Activated T-cell treated with anti-CD3 and anti-CD28 coated beads for 1 hour (primary cell): ENCODE data around the gene DNAJC13.

Experiments
- DNase-seq: peaks from one replicate; pipeline ENCODE4 v3.0.0-alpha.2; 2020; ENCODE audit warnings: low read depth

The DNAJC13 gene

DNA sequence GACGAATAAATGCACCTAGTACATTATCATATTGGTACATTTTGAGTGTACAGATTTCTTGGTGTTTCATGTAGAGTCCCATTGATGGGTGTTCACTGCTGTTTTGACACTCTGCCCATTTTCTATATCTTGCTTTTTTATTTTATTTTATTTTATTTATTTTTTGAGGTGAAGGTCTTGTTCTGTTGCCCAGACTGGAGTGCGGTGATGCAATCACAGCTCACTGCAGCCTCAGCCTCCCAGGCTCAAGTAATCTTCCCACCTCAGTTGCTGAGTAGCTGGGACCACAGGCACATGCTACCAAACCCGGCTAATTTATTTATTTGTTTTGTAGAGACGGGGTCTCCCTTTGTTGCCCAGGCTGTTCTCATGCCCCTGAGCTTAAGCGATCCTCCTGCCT is 44.2 kb downstream of the DNAJC13 start:
- DNase-seq: no peak

DNA sequence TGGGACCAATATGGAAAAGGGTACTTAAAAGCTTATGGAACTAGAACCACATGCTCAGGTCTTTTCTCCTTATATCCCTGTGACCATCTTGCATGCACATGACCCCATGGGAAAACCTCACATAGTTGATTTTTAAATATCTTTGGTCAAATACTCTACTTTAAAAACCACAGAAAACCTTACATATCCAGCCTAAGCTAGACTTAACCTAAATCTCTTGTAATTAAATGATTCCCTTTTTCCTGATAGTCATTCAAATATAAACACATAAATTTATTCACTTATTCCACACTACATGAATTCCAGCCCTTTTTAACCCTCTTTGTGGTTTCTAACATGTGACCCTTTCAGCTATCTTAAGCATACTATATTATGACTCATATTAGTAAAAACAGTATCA is 46.8 kb downstream of the DNAJC13 start:
- DNase-seq: no peak

- no peak for DNase-seq
These were observed 52.0 kb downstream of the DNAJC13 start for GRCh38 chr3:132469326-132469725.

GRCh38 chr3:132486099-132486498 is 68.8 kb downstream of the DNAJC13 start:
- DNase-seq: no peak

GRCh38 chr3:132488151-132488550 is 70.8 kb downstream of the DNAJC13 start:
- DNase-seq: no peak

- DNase-seq: no peak
These were observed 81.8 kb downstream of the DNAJC13 start for GRCh38 chr3:132499071-132499470.

- no peak for DNase-seq
These were observed 86.3 kb downstream of the DNAJC13 start for GRCh38 chr3:132503559-132503958.

DNA sequence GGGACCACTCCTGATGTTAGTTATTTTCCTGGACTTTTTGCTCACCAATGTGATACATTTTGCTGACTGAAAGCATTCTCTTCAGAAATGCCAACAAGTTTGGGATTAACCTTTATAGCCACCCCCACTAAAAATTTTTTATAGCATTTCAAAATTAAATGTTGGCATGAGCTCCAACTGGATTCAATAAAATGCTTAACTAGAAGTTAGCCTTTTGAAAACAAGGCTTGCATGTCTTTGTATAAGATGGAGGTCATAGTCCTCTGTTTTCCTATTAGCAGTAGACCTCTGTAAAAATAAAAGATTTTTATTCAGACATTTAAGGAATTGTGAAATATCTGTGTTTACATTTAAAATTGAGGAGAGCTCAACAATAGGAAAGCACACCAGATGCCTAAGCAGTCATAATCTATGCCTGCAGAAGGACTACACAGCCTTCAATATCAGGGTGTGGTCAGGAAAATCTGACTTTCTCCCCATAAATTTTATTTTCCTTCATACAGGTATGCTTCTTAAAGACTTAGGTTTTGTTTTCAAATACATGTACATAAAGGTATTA is 87.2 kb downstream of the DNAJC13 start:
- DNase-seq: no peak

- DNase-seq: no peak
These were observed 90.4 kb downstream of the DNAJC13 start for GRCh38 chr3:132507657-132508056.

DNA sequence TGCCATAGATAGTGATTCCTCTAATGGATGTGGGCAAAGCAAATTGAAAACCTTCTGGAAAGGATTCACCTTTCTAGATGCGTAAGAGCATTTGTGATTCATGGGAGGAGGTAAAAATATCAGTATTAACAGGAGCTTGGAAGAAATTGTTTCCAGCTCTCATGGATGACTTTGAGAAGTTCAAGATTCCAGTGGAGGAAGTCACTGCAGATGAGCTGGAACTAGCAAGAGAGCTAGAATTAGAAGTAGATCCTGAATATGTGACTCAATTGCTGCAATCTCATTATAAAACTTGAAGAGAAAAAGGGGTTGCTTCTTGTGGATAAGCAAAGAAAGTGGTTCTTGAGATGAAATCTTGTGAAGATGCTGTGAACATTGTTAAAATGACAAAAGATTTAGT is 91.8 kb downstream of the DNAJC13 start:
- no peak for DNase-seq

DNA sequence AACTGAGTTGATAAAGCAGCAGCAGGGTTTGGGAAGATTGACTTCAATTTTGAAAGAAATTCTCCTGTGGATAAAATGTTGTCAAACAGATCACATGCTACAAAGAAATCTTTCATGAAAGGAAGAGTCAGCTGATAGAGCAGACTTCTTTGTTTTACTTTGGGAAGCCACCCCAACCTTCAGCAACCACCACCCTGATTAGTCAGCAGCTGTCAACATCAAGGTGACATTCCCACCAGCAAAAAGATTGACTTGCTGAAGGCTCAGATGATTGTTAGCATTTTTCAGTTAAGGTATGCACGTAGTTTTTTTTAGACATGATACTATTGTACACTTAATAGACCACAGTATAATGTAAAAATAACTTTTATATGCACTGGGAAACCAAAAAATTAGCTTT is 92.2 kb downstream of the DNAJC13 start:
- DNase-seq: no peak

DNA sequence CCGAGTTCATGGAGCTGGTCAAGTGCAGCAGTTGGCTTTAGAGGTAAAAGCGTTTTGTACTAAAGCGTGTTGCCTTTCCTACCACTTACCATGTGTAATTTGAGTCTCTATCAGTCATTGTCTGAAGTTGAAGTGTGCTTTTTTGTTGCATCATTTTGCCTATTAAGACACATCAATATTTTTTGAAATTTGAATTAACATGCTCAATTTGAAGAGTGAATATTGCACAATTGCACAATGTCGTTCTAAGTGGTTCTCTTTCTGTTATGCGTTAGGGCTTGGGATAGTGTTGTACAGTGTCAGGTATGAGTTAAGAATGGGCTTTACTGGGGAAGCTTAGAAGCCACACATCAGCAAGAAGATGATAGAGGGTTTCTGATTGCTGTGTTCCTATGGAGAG is 95.8 kb downstream of the DNAJC13 start:
- DNase-seq: no peak

DNA sequence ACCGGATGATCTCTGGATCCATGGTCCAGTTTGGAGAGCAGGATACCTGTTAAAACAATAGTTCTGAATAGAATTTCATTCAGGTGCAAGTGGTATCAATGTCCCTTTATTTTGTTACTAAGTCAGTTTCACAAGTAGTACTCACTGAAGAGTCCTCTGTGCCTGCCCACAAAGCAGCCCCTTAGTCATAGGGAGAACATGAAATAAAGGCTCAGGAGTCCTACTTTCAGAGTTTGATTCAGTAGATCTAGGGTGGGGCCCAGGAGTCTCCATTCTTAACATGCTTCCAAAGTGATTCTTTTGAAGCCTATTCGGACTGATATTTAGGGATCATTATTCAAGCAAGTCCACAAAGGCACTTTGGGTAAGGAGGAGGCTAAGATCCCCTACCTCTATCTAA is 100.0 kb downstream of the DNAJC13 start:
- DNase-seq: no peak

DNA sequence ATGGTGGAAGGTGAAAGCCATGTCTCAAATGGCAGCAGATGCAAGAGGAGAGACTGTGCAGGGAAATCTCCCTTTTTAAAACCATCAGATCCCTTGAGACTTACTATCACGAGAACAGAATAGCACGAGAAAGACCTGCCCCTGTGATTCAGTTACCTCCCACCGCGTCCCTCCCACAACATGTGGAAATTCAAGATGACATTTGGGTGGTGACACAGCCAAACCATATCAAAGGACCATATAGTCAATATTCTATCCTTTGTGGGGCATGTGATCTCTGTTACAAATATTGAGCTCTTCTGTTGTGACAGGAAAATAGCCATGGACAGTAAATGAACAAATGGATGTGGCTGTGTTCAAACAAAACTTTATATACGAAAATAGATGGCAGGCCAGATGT is 102.6 kb downstream of the DNAJC13 start:
- DNase-seq: no peak

GRCh38 chr3:132521901-132522300 is 104.6 kb downstream of the DNAJC13 start:
- DNase-seq: no peak

DNA sequence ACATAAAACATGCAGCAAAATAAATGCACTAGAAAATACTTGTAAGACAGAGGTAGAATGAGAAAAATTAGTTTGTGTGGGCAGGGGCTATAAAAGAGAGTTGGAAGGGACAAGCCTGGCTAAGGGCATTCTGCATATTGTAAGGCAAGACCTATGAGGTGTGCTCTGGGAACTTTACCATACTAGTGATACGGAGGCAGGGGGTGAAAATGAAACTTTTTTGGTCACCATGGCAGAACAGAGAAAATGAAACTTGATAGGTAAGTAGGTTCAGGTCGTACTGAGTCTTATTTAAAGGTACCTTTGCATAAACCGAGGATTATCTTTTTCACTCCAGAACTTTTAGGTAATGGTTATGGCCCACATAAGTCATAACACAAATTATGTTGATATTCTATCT is 105.1 kb downstream of the DNAJC13 start:
- no peak for DNase-seq

GRCh38 chr3:132530624-132531023 is 113.3 kb downstream of the DNAJC13 start:
- DNase-seq: no peak

- peak; percentile 20 for DNase-seq
These were observed 118.5 kb downstream of the DNAJC13 start for GRCh38 chr3:132535575-132536441.

DNA sequence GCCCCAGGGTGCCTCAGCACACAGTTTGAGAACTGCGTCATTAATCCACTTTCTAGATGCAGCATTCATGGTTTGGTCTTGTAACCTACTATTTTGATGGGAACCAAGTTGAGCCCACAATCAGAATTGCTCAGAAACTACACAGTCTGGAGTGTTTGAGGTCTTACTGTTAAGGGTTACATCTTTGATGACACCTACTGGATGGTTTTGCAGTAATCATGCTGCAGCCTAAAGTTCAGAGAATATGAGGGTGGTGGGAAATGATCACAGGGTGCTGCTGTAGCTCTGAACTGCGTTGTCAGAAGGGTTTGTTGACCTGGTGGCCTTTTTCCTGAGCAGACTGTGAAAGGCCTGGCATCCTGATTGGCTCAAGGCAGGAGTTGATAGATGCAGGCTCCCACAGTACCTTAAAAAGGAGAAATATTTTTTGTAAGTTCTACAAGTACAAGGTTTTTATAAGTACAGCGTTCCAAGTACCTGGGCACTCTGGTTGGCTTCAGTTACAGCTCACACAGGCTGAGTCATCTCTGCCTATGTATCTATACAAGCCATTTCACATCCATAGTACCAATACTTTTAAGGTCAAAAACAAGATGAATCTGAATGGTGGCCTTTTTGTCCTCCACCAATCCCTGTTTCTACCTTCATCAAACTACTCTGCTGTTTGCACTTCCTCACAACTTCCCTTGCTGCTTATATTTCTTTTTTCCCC is 119.3 kb downstream of the DNAJC13 start:
- no peak for DNase-seq

GRCh38 chr3:132537297-132537696 is 120.0 kb downstream of the DNAJC13 start:
- no peak for DNase-seq

GRCh38 chr3:132538072-132538471 is 120.8 kb downstream of the DNAJC13 start:
- no peak for DNase-seq

GRCh38 chr3:132539681-132540080 is 122.4 kb downstream of the DNAJC13 start:
- no peak for DNase-seq

GRCh38 chr3:132542577-132542976 is 125.3 kb downstream of the DNAJC13 start:
- DNase-seq: no peak
